NCI-H526 (cell line): ENCODE data around the gene FNIP2.
A peak's percentile ranks its signal among the peaks of the same experiment; 100 is the strongest.
"Not testable (repeated sequence)": the region's sequence is repeated elsewhere in the genome, so short reads cannot be mapped to it uniquely, and the experiment has no call there.

Source experiments
- DNase-seq, 2 experiments: peaks; one replicate each; lab custom pipeline; 2025; lab: John Stamatoyannopoulos, UW

FNIP2 gene

GRCh38 chr4:158768555-158769174, at the start of gene FNIP2:
Gene FNIP2 (plus strand): TSS chr4:158769026. CDS start chr4:158769213, 187 bp downstream.
- DNase-seq: peak; percentile 44 to 86

- no peak for DNase-seq
Measured at GRCh38 chr4:158721680-158722079, 47.1 kb upstream of the FNIP2 start.

GRCh38 chr4:158722291-158722916, 46.4 kb upstream of the FNIP2 start:
- peak; percentile 17 to 39 for DNase-seq

- DNase-seq: peak; percentile 85 to 94
Measured at GRCh38 chr4:158722917-158723793, 45.7 kb upstream of the FNIP2 start, which contains the start of gene PPID. Gene PPID (minus strand): TSS chr4:158723396. CDS start chr4:158723288, 108 bp downstream.

- no peak for DNase-seq
Measured at GRCh38 chr4:158724637-158725036, 44.2 kb upstream of the FNIP2 start.

GRCh38 chr4:158726633-158727032, 42.2 kb upstream of the FNIP2 start:
- no peak for DNase-seq

GRCh38 chr4:158728236-158728635, 40.6 kb upstream of the FNIP2 start:
- no peak for DNase-seq

- DNase-seq: peak; percentile 58 to 66
Measured at GRCh38 chr4:158729716-158730559, 38.9 kb upstream of the FNIP2 start.

GRCh38 chr4:158738866-158739265, 30.0 kb upstream of the FNIP2 start:
- no peak for DNase-seq

GRCh38 chr4:158739600-158739999, 29.2 kb upstream of the FNIP2 start:
- DNase-seq: no peak

- DNase-seq: no peak
Measured at GRCh38 chr4:158741326-158742021, 27.4 kb upstream of the FNIP2 start.

GRCh38 chr4:158746537-158746936, 22.3 kb upstream of the FNIP2 start:
- not testable (repeated sequence) for DNase-seq

- DNase-seq: no peak
Measured at GRCh38 chr4:158750379-158750778, 18.4 kb upstream of the FNIP2 start.

- no peak for DNase-seq
Measured at GRCh38 chr4:158754385-158755180, 14.2 kb upstream of the FNIP2 start.

- not testable (repeated sequence) for DNase-seq
Measured at GRCh38 chr4:158755819-158756218, 13.0 kb upstream of the FNIP2 start.

- no peak for DNase-seq
Measured at GRCh38 chr4:158756588-158756987, 12.2 kb upstream of the FNIP2 start.

GRCh38 chr4:158758142-158758541, 10.7 kb upstream of the FNIP2 start:
- no peak for DNase-seq

- no peak for DNase-seq
Measured at GRCh38 chr4:158758703-158759102, 10.1 kb upstream of the FNIP2 start.

GRCh38 chr4:158759539-158759938, 9.3 kb upstream of the FNIP2 start:
- DNase-seq: not testable (repeated sequence)

- DNase-seq: no peak
Measured at GRCh38 chr4:158760866-158761265, 8.0 kb upstream of the FNIP2 start.
